ENCODE data around the gene FPR3.

Gene FPR3

GRCh38 chr19:51781999-51782398 is 13.0 kb upstream of the FPR3 start:
- no peaks in the 10 kb centered on the region for H3K9me3 ChIP-seq (ENCODE audit: control insufficient read depth, insufficient read depth, low read depth, low read length)
- CTCF ChIA-PET: interaction anchor here (0.6 to 0.7 kb wide), 4 partner anchors 164 to 910 kb away, joined by 3 to 5 read pairs (median 3); no protein-coding TSS in a partner anchor
- H3K4me3 ChIP-seq (ENCODE audit: low read depth, low read length): no peak overlapping the region
- no peak overlapping the region for H3K27ac ChIP-seq (ENCODE audit: extremely low read depth, low read depth, low read length)
- TF ChIP-seq HOXA7 (CRISPR knock-in tag; IDR thresholded peaks at IDR 0.05; ENCODE audit: borderline replicate concordance): no peak
- no peak for TF ChIP-seq ZNF704 (tag by site-specific recombination; IDR thresholded peaks at IDR 0.05)
- no peak for TF ChIP-seq ZNF747 (tag by site-specific recombination; IDR thresholded peaks at IDR 0.05)
- TF ChIP-seq ZNF529 (tag by site-specific recombination; IDR thresholded peaks at IDR 0.05; ENCODE audit: insufficient replicate concordance): no peak
- TF ChIP-seq HOXD13 (CRISPR knock-in tag; IDR thresholded peaks at IDR 0.05; ENCODE audit: borderline replicate concordance): no peak
- no peak for TF ChIP-seq ZNF248 (tag by site-specific recombination; IDR thresholded peaks at IDR 0.05)
- no peak for TF ChIP-seq ZNF629 (tag by site-specific recombination; IDR thresholded peaks at IDR 0.05)
- TF ChIP-seq ZNF184 (tag by site-specific recombination; IDR thresholded peaks at IDR 0.05): no peak
- no peak for TF ChIP-seq RBAK (tag by site-specific recombination; IDR thresholded peaks at IDR 0.05)
- TF ChIP-seq ZNF239 (tag by site-specific recombination; IDR thresholded peaks at IDR 0.05): no peak
- no peak for TF ChIP-seq ZNF202 (tag by site-specific recombination; IDR thresholded peaks at IDR 0.05; ENCODE audit: borderline replicate concordance)
- TF ChIP-seq ZNF138 (tag by site-specific recombination; IDR thresholded peaks at IDR 0.05; ENCODE audit: borderline replicate concordance): no peak
- TF ChIP-seq ZNF521 (tag by site-specific recombination; IDR thresholded peaks at IDR 0.05): no peak
- no peak for TF ChIP-seq ZNF488 (tag by site-specific recombination; IDR thresholded peaks at IDR 0.05)
- TF ChIP-seq ZNF544 (tag by site-specific recombination; IDR thresholded peaks at IDR 0.05): no peak
- TF ChIP-seq ZNF560 (tag by site-specific recombination; IDR thresholded peaks at IDR 0.05; ENCODE audit: borderline replicate concordance): no peak
- no peak for TF ChIP-seq ZNF280D (tag by site-specific recombination; IDR thresholded peaks at IDR 0.05)
- no peak for TF ChIP-seq ZFP69B (tag by site-specific recombination; IDR thresholded peaks at IDR 0.05)
- TF ChIP-seq ZNF548 (tag by site-specific recombination; IDR thresholded peaks at IDR 0.05): no peak
- no peaks in the 10 kb centered on the region for H3K36me3 ChIP-seq (ENCODE audit: control insufficient read depth in 2 of 2, insufficient read depth in 1 of 2, low read length in 2 of 2)
- no peaks in the 10 kb centered on the region for H3K4me1 ChIP-seq (ENCODE audit: control insufficient read depth, insufficient read depth, low read length)
- POLR2A ChIA-PET: no interaction called here

GRCh38 chr19:51783372-51783771 is 11.6 kb upstream of the FPR3 start:
- no peaks in the 10 kb centered on the region for H3K36me3 ChIP-seq (ENCODE audit: control insufficient read depth in 2 of 2, insufficient read depth in 1 of 2, low read length in 2 of 2)
- H3K9me3 ChIP-seq (ENCODE audit: control insufficient read depth, insufficient read depth, low read depth, low read length): no peaks in the 10 kb centered on the region
- TF ChIP-seq CTCF (tag by site-specific recombination; IDR thresholded peaks at IDR 0.05) (0 out of 2 replicates have a peak, but pooled peaks have one; percentile 9), MZF1 (tag by site-specific recombination; IDR thresholded peaks at IDR 0.05; ENCODE audit: borderline replicate concordance) (no peak), ZNF433 (tag by site-specific recombination; IDR thresholded peaks at IDR 0.05; ENCODE audit: low read depth) (no peak), ZNF10 (tag by site-specific recombination; IDR thresholded peaks at IDR 0.05) (no peak), ZNF48 (tag by site-specific recombination; IDR thresholded peaks at IDR 0.05) (no peak), ZNF280C (tag by site-specific recombination; IDR thresholded peaks at IDR 0.05) (no peak), SCRT2 (tag by site-specific recombination; IDR thresholded peaks at IDR 0.05) (no peak), ZNF654 (tag by site-specific recombination; IDR thresholded peaks at IDR 0.05; ENCODE audit: low read depth) (peak; percentile 20; the same call in 1 of the 2 replicates)
- no peak overlapping the region for H3K4me3 ChIP-seq (ENCODE audit: low read depth, low read length)
- H3K4me1 ChIP-seq (ENCODE audit: control insufficient read depth, insufficient read depth, low read length): no peaks in the 10 kb centered on the region
- H3K27ac ChIP-seq (ENCODE audit: extremely low read depth, low read depth, low read length): no peak overlapping the region
- ChIA-PET POLR2A (no interaction called here), CTCF (no interaction called here)
